K562 (cell line): ENCODE data around the gene LRRC59. TPM values are rescaled to one million over a fixed set of nuclear protein-coding genes. Genes with fewer than 3 reads are reported as not detected.

Experiments used
- ARID4B ChIP-seq: sonication (generic); formaldehyde crosslinking; IDR thresholded peaks from 2 replicates; pipeline ENCODE4 v1.8.0; 2022; ENCODE audit warnings: mild to moderate bottlenecking, missing genetic modification reagents
- BRF2 ChIP-seq: IDR thresholded peaks from 3 replicates; pipeline ENCODE4 v1.6.1; 2011; ENCODE audit warnings: borderline replicate concordance, mild to moderate bottlenecking; ENCODE audit not compliant: insufficient read length, insufficient read depth
- HINFP ChIP-seq: fragments of 450-650 bp; conservative IDR thresholded peaks from 2 replicates; pipeline ENCODE4 v1.6.1; 2016; ENCODE audit warnings: missing genetic modification characterization, low read depth, mild to moderate bottlenecking, control low read depth, missing compliant biosample characterization
- MCM3 ChIP-seq: fragments of 450-650 bp; IDR thresholded peaks from 2 replicates; pipeline ENCODE4 v1.6.1; 2016
- MECOM ChIP-seq: fragments of 250-450 bp; sonication (Bioruptor Pico); IDR thresholded peaks from 2 replicates; pipeline ENCODE4 v1.8.0; 2022; ENCODE audit warnings: inconsistent platforms
- NFIC ChIP-seq: fragments of 450-650 bp; IDR thresholded peaks from 2 replicates; pipeline ENCODE4 v1.6.1; 2017; ENCODE audit warnings: mild to moderate bottlenecking, inconsistent platforms
- NR2F6 ChIP-seq: fragments of 450-650 bp; formaldehyde crosslinking; IDR thresholded peaks from 2 replicates; pipeline ENCODE4 v1.4.0; 2020; ENCODE audit warnings: mild to moderate bottlenecking
- PHF20 ChIP-seq: fragments of 450-650 bp; IDR thresholded peaks from 2 replicates; pipeline ENCODE4 v1.6.1; 2018; ENCODE audit not compliant: partially characterized antibody
- RBM15 ChIP-seq: fragments of 200-400 bp; formaldehyde crosslinking; IDR thresholded peaks from 2 replicates; pipeline ENCODE4 v1.6.1; 2018; ENCODE audit warnings: mild to moderate bottlenecking, low read length, moderate library complexity; ENCODE audit not compliant: insufficient read depth
- SIX5 ChIP-seq, 2 experiments: IDR thresholded peaks; 2 replicates each; pipeline ENCODE4 v1.6.1; 2011; ENCODE audit warnings: low read length in 2 of 2, borderline replicate concordance in 1 of 2, low read depth in 1 of 2, mild to moderate bottlenecking in 1 of 2, moderate library complexity in 1 of 2; ENCODE audit not compliant: insufficient read depth in 1 of 2
- SMAD4 ChIP-seq: fragments of 250-450 bp; sonication (Bioruptor Pico); conservative IDR thresholded peaks from 2 replicates; pipeline ENCODE4 v1.8.0; 2021; ENCODE audit warnings: inconsistent platforms, mild to moderate bottlenecking, moderate library complexity
- TGIF2 ChIP-seq: sonication (generic); formaldehyde crosslinking; IDR thresholded peaks from 2 replicates; pipeline ENCODE4 v1.8.1; 2022; ENCODE audit warnings: mild to moderate bottlenecking, missing genetic modification reagents, moderate library complexity
- ZFP91 ChIP-seq: sonication (generic); formaldehyde crosslinking; IDR thresholded peaks from 2 replicates; pipeline ENCODE4 v1.8.0; 2022; ENCODE audit warnings: mild to moderate bottlenecking, missing genetic modification reagents
- ZNF316 ChIP-seq: fragments of 450-650 bp; IDR thresholded peaks from 2 replicates; pipeline ENCODE4 v1.6.1; 2016
- ZNF398 ChIP-seq: fragments of 250-450 bp; sonication (Bioruptor Pico); IDR thresholded peaks from 2 replicates; pipeline ENCODE4 v1.8.0; 2021; ENCODE audit warnings: moderate library complexity, mild to moderate bottlenecking, inconsistent platforms
- ZNF408 ChIP-seq: fragments of 250-450 bp; sonication (Bioruptor Pico); IDR thresholded peaks from 2 replicates; pipeline ENCODE4 v1.4.0; 2020; ENCODE audit warnings: low read depth, mild to moderate bottlenecking, moderate library complexity
- ZNF778 ChIP-seq: fragments of 450-650 bp; formaldehyde crosslinking; IDR thresholded peaks from 2 replicates; pipeline ENCODE4 v1.4.0; 2020; ENCODE audit warnings: mild to moderate bottlenecking, moderate library complexity
- polyA plus RNA-seq, 8 experiments: library from polyadenylated mRNA; depleted of rRNA in 4 of 8; stranded (reverse) in 5 of 8; unstranded in 3 of 8; fragments of >200 nt; fragmentation: Nextera tagmentation in 2 of 8; fragmentation: Illumina TruSeq in 1 of 8; extraction: Ambion mirVana in 2 of 8; extraction: Trizol in 1 of 8; gene quantifications; 2 replicates each; pipeline versions ENCODE4 v1.2.1 to v1.2.3, GENCODE V29; 2011 to 2014; ENCODE audit warnings: inconsistent platforms in 1 of 8, missing spikeins in 1 of 8
- total RNA-seq, 7 experiments: library from RNA; depleted of rRNA in 6 of 7; stranded (reverse); fragments of >200 nt in 6 of 7; fragmentation: Illumina TruSeq in 2 of 7; extraction: Trizol in 2 of 7; gene quantifications; 2 replicates each; pipeline versions ENCODE4 v1.2.1 to v1.2.3, GENCODE V29; 2011 to 2021; ENCODE audit warnings: low replicate concordance in 1 of 7

LRRC59 gene
- total and polyA plus RNA-seq, 9 of the 15 experiments (the other 6 are each of a cell fraction or from before 2014, with no cell fraction given), result 27.8 to 244 (median 154) TPM

- TF ChIP-seq SIX5 (IDR thresholded peaks at IDR 0.05; ENCODE audit: borderline replicate concordance in 1 of 2, insufficient read depth in 1 of 2, low read depth in 1 of 2, low read length in 2 of 2) (no peak), ZNF398 (CRISPR knock-in tag) (no peak), NFIC (peak; percentile 66), MCM3 (no peak), ZFP91 (CRISPR knock-in tag) (no peak), ZNF778 (CRISPR knock-in tag) (no peak), HINFP (tag) (no peak), ARID4B (CRISPR knock-in tag) (peak; percentile 95), NR2F6 (CRISPR knock-in tag) (no peak), SMAD4 (peak; percentile 64; the same call in 1 of the 2 replicates), ZNF316 (peak; percentile 80), MECOM (CRISPR knock-in tag) (no peak), RBM15 (no peak), PHF20 (peak; percentile 99), BRF2 (no peak), ZNF408 (CRISPR knock-in tag) (no peak), TGIF2 (CRISPR knock-in tag) (no peak)
Observed at GRCh38 chr17:50372758-50373556, 24.4 kb downstream of the LRRC59 start, which contains the start of the genes EME1 and MRPL27 (continued).
